Activated CD4-positive, CD25-positive, alpha-beta regulatory T cell (primary cell): ENCODE data around the gene HRH2.
"Not testable (repeated sequence)": the region's sequence is repeated elsewhere in the genome, so short reads cannot be mapped to it uniquely, and the experiment has no call there.

ENCODE experiments used
- DNase-seq, 4 experiments: peaks; one replicate each; lab custom pipeline; 2025; lab: John Stamatoyannopoulos, UW

Gene HRH2

GRCh38 chr5:175740014-175740413 is 82.1 kb downstream of the HRH2 start:
- no peak for DNase-seq

- no peak for DNase-seq
Observed at GRCh38 chr5:175741556-175741955, 83.7 kb downstream of the HRH2 start.

- DNase-seq, result no peak
Observed at GRCh38 chr5:175742290-175742994, 84.6 kb downstream of the HRH2 start.

GRCh38 chr5:175743676-175744210 is 85.9 kb downstream of the HRH2 start:
- no peak for DNase-seq

- no peak for DNase-seq
Observed at GRCh38 chr5:175745210-175745609, 87.3 kb downstream of the HRH2 start.

GRCh38 chr5:175746851-175747250 is 89.0 kb downstream of the HRH2 start:
- no peak for DNase-seq

- DNase-seq, result no peak
Observed at GRCh38 chr5:175747539-175748060, 89.7 kb downstream of the HRH2 start.

GRCh38 chr5:175748650-175749049 is 90.8 kb downstream of the HRH2 start:
- no peak for DNase-seq

- DNase-seq, result no peak
Observed at GRCh38 chr5:175749591-175749990, 91.7 kb downstream of the HRH2 start.

- DNase-seq, result no peak
Observed at GRCh38 chr5:175750511-175750931, 92.7 kb downstream of the HRH2 start.

GRCh38 chr5:175751369-175751768 is 93.5 kb downstream of the HRH2 start:
- DNase-seq, result no peak

GRCh38 chr5:175752826-175753535 is 95.1 kb downstream of the HRH2 start:
- no peak for DNase-seq

GRCh38 chr5:175753536-175754402 is 95.9 kb downstream of the HRH2 start:
- DNase-seq, result no peak

GRCh38 chr5:175759991-175760390 is 102.1 kb downstream of the HRH2 start:
- DNase-seq, result not testable (repeated sequence)
